Gastrocnemius medialis (tissue), 4 donors: Measurements from ENCODE around the gene GSTO1. TPM values are rescaled to one million over a fixed set of nuclear protein-coding genes. Genes with fewer than 3 reads are reported as not detected.

ENCODE experiments used
- ATAC-seq, 2 donors: fragments of 150-250 bp; one replicate each; pipeline ENCODE4 v1.9.1; 2016
- DNase-seq, 2 donors: peaks; one replicate each; pipeline ENCODE4 v3.0.0-alpha.2; 2019
- H3K27ac ChIP-seq, 4 donors: fragments of 200-600 bp; sonication (generic); 1 replicate in 1 of 4; 2 replicates in 3 of 4; pipeline ENCODE4 v1.5.1; 2016 to 2018; ENCODE audit warnings: mild to moderate bottlenecking in 2 of 4, moderate library complexity in 1 of 4
- H3K27me3 ChIP-seq, 3 donors: fragments of 200-600 bp; sonication (generic) in 2 of 3; 1 replicate in 1 of 3; 2 replicates in 2 of 3; pipeline versions ENCODE4 v1.5.1 to v1.6.0; 2016 to 2019; ENCODE audit warnings: mild to moderate bottlenecking in 1 of 3, moderate library complexity in 1 of 3
- H3K36me3 ChIP-seq, 2 donors: fragments of 200-600 bp; sonication (generic) in 1 of 2; one replicate each; pipeline ENCODE4 v1.5.1; 2017 to 2018
- H3K4me1 ChIP-seq, 2 donors: fragments of 200-600 bp; sonication (generic) in 1 of 2; one replicate each; pipeline ENCODE4 v1.5.1; 2016 to 2017; ENCODE audit warnings: mild to moderate bottlenecking in 2 of 2
- H3K4me3 ChIP-seq, 4 donors: fragments of 200-600 bp; sonication (generic) in 3 of 4; 1 replicate in 1 of 4; 2 replicates in 3 of 4; pipeline ENCODE4 v1.5.1; 2016 to 2019; ENCODE audit warnings: mild to moderate bottlenecking in 2 of 4
- H3K9me3 ChIP-seq, 3 donors: fragments of 200-600 bp; sonication (generic) in 2 of 3; 1 replicate in 1 of 3; 2 replicates in 2 of 3; pipeline ENCODE4 v1.5.1; 2016 to 2019
- CTCF ChIP-seq, 5 experiments: fragments of 450-650 bp in 3 of 5; fragments of 200-600 bp in 2 of 5; sonication (generic) in 2 of 5; IDR thresholded peaks in 4 of 5; conservative IDR thresholded peaks in 1 of 5; 1 replicate in 4 of 5; 2 replicates in 1 of 5; pipeline ENCODE4 v1.5.1; 2016 to 2019; ENCODE audit warnings: antibody characterized with exemption in 5 of 5, mild to moderate bottlenecking in 3 of 5, moderate library complexity in 3 of 5
- POLR2A ChIP-seq, 2 donors: fragments of 450-650 bp; IDR thresholded peaks; one replicate each; pipeline ENCODE4 v1.6.1; 2017; ENCODE audit warnings: antibody characterized with exemption in 2 of 2, mild to moderate bottlenecking in 2 of 2, moderate library complexity in 2 of 2
- in situ Hi-C, 4 donors: fragments of 200-750 bp; cut with MboI; loops; one replicate each; pipeline versions ENCODE4 v1.15.0 to v1.8.0; 2017; ENCODE audit warnings: low sequenced_read_pairs in 4 of 4
- intact Hi-C: fragments of 100-400 bp; cut with DNase I; formaldehyde crosslinking; loops from one replicate; pipeline ENCODE4 v1.15.1; 2023; ENCODE audit warnings: low total_unique reads
- total RNA-seq, 4 donors: library from RNA; depleted of rRNA; stranded (reverse); fragments of >200 nt; gene quantifications; one replicate each; pipeline versions ENCODE4 v1.1.0 to v1.2.3, GENCODE V29; 2016

The GSTO1 gene
- total RNA-seq, 4 donors from 2014 or later: 39.6 to 284 (median 74.2) TPM

- DNase-seq (peak in 1 of 2 donors; percentile 20), ATAC-seq (peak; percentile 85 to 86)
- intact Hi-C loops: loop anchor here (2.0 to 10.0 kb wide), 3 partner anchors 133 to 337 kb away; partner anchors contain the start of genes SFR1, SLK and STN1
- in situ Hi-C loops: no loop called here
- H3K9me3 ChIP-seq: no peaks in the 10 kb centered on the region
- H3K27ac ChIP-seq: peak overlapping the region; percentile 89 to 96 (median 94)
- H3K4me3 ChIP-seq: peak overlapping the region; percentile 75 to 87 (median 82)
- TF ChIP-seq POLR2A (IDR thresholded peaks at IDR 0.05): peak; percentile 76 to 88
- no peak for TF ChIP-seq CTCF (IDR thresholded peaks at IDR 0.05 in 4 of 5, conservative IDR thresholded peaks at IDR 0.05 in 1 of 5)
- H3K4me1 ChIP-seq: peaks cover 28 to 37% of the 10 kb centered on the region in 2 donors
- H3K27me3 ChIP-seq: no peaks in the 10 kb centered on the region
- peaks cover 0 to 28% of the 10 kb centered on the region in 2 donors for H3K36me3 ChIP-seq
Observed at GRCh38 chr10:104255311-104255981, 754 bp downstream of the GSTO1 start.

GRCh38 chr10:104256335-104256961, 1.8 kb downstream of the GSTO1 start:
- Histone ChIP-seq H3K4me1 (peaks cover 29 to 37% of the 10 kb centered on the region in 2 donors), H3K36me3 (peaks cover 0 to 36% of the 10 kb centered on the region in 2 donors)

GRCh38 chr10:104257235-104257634, 2.5 kb downstream of the GSTO1 start:
- Histone ChIP-seq H3K4me1 (peaks cover 29 to 37% of the 10 kb centered on the region in 2 donors), H3K36me3 (peaks cover 0 to 44% of the 10 kb centered on the region in 2 donors), H3K4me3 (no peak overlapping the region), H3K27ac (peak overlapping the region; percentile 8 to 96 (median 92)), H3K9me3 (no peaks in the 10 kb centered on the region), H3K27me3 (no peaks in the 10 kb centered on the region)
- in situ Hi-C loops: no loop called here
- no peak for ATAC-seq
- intact Hi-C loops: loop anchor here (5.0 to 10.0 kb wide), 2 partner anchors 135 to 292 kb away; partner anchors contain the start of genes SFR1 and SLK
- TF ChIP-seq POLR2A (IDR thresholded peaks at IDR 0.05) (no peak), CTCF (IDR thresholded peaks at IDR 0.05 in 4 of 5, conservative IDR thresholded peaks at IDR 0.05 in 1 of 5) (no peak)
- no peak for DNase-seq

More at GRCh38 chr10:104256335-104256961, 1.8 kb downstream of the GSTO1 start:
- intact Hi-C loops (loop anchor here (5.0 to 10.0 kb wide), 2 partner anchors 134 to 292 kb away; partner anchors contain the start of genes SFR1 and SLK), in situ Hi-C loops (no loop called here)
- no peaks in the 10 kb centered on the region for H3K9me3 ChIP-seq
- H3K4me3 ChIP-seq: peak overlapping the region in 3 of 4 donors; percentile 81 to 87 (median 83)
- DNase-seq: no peak
- no peaks in the 10 kb centered on the region for H3K27me3 ChIP-seq
- H3K27ac ChIP-seq: peak overlapping the region; percentile 89 to 96 (median 94)
- TF ChIP-seq POLR2A (IDR thresholded peaks at IDR 0.05): no peak
- peak in 1 of 2 donors; percentile 23 for ATAC-seq

- no peaks in the 10 kb centered on the region for H3K27me3 ChIP-seq
- in situ Hi-C loops (no loop called here), intact Hi-C loops (loop anchor here (5.0 to 10.0 kb wide), 2 partner anchors 136 to 293 kb away; partner anchors contain the start of genes SFR1 and SLK)
- H3K4me1 ChIP-seq: peaks cover 29 to 37% of the 10 kb centered on the region in 2 donors
- no peak for TF ChIP-seq POLR2A (IDR thresholded peaks at IDR 0.05)
- TF ChIP-seq CTCF (IDR thresholded peaks at IDR 0.05 in 4 of 5, conservative IDR thresholded peaks at IDR 0.05 in 1 of 5): no peak
- no peaks in the 10 kb centered on the region for H3K9me3 ChIP-seq
- H3K27ac ChIP-seq: peak overlapping the region; percentile 1 to 96 (median 92)
- peaks cover 0 to 54% of the 10 kb centered on the region in 2 donors for H3K36me3 ChIP-seq
- ATAC-seq (no peak), DNase-seq (no peak)
- H3K4me3 ChIP-seq: no peak overlapping the region
Observed at GRCh38 chr10:104258209-104258608, 3.5 kb downstream of the GSTO1 start.

- H3K36me3 ChIP-seq: peaks cover 0 to 65% of the 10 kb centered on the region in 2 donors
- peaks cover 29 to 33% of the 10 kb centered on the region in 2 donors for H3K4me1 ChIP-seq
- in situ Hi-C loops (no loop called here), intact Hi-C loops (loop anchor here (5.0 to 10.0 kb wide), 2 partner anchors 137 to 295 kb away; partner anchors contain the start of genes SFR1 and SLK)
- H3K27me3 ChIP-seq: no peaks in the 10 kb centered on the region
- ATAC-seq (no peak), DNase-seq (no peak)
- no peak overlapping the region for H3K4me3 ChIP-seq
- peak overlapping the region in 1 of 4 donors; percentile 9 for H3K27ac ChIP-seq
- no peaks in the 10 kb centered on the region for H3K9me3 ChIP-seq
- no peak for TF ChIP-seq CTCF (IDR thresholded peaks at IDR 0.05 in 4 of 5, conservative IDR thresholded peaks at IDR 0.05 in 1 of 5)
- TF ChIP-seq POLR2A (IDR thresholded peaks at IDR 0.05): no peak
Observed at GRCh38 chr10:104259456-104259855, 4.8 kb downstream of the GSTO1 start.
